IMR-90 (cell line): Measurements from ENCODE around the gene ANO8. TPM values are rescaled to one million over a fixed set of nuclear protein-coding genes. Genes with fewer than 3 reads are reported as not detected.

ENCODE experiments used
- ATAC-seq: fragments of 200-7000 bp; cut with Tn5 transposase; 2 replicates; pipeline ENCODE4 v1.9.1; 2020; ENCODE audit warnings: low read depth, mild to moderate bottlenecking, moderate library complexity
- BruUV-seq: library from RNA; stranded (reverse); fragments of 400-500 nt; replicated peaks from 2 replicates; lab custom pipeline; 2021; lab: Mats Ljungman, UMichigan
- CTCF ChIA-PET: fragments of 300-600 bp; formaldehyde crosslinking; extraction: SDS; loops from one replicate; lab custom pipeline; 2021; ENCODE audit warnings: antibody characterized with exemption; lab: Yijun Ruan, JAX
- POLR2A ChIA-PET: fragments of 300-600 bp; sonication (Branson Sonifier 250); formaldehyde crosslinking; loops from one replicate; lab custom pipeline; 2022; ENCODE audit warnings: antibody characterized with exemption; ENCODE audit not compliant: unreplicated experiment; lab: Charles Lee
- DNase-seq: peaks from one replicate; pipeline ENCODE4 v3.0.0; 2013
- H2AFZ ChIP-seq: replicated peaks from 2 replicates; pipeline ENCODE3; 2013; ENCODE audit warnings: low read length, mild to moderate bottlenecking; ENCODE audit not compliant: poor library complexity
- H2AK5ac ChIP-seq: 2 replicates; pipeline ENCODE4 v1.6.1; 2013; ENCODE audit warnings: low read depth, low read length, inconsistent platforms
- H2AK9ac ChIP-seq: replicated peaks from 2 replicates; pipeline ENCODE3; 2013; ENCODE audit warnings: mild to moderate bottlenecking, low read depth, low read length, moderate library complexity; ENCODE audit not compliant: poor library complexity
- H2BK120ac ChIP-seq: 2 replicates; pipeline ENCODE4 v1.6.1; 2013; ENCODE audit warnings: low read depth, low read length, inconsistent platforms
- H2BK15ac ChIP-seq: 3 replicates; pipeline ENCODE4 v1.6.1; 2013; ENCODE audit warnings: low read depth, low read length, inconsistent platforms
- H2BK20ac ChIP-seq: 2 replicates; pipeline ENCODE4 v1.6.1; 2013; ENCODE audit warnings: low read depth, mild to moderate bottlenecking, inconsistent platforms, low read length, moderate library complexity
- H2BK5ac ChIP-seq: 2 replicates; pipeline ENCODE4 v1.6.1; 2013; ENCODE audit warnings: mild to moderate bottlenecking, low read depth, low read length, inconsistent platforms; ENCODE audit not compliant: poor library complexity, severe bottlenecking
- H3K14ac ChIP-seq: replicated peaks from 2 replicates; pipeline ENCODE4 v1.6.1; 2013; ENCODE audit warnings: low read depth, low read length, inconsistent platforms
- H3K18ac ChIP-seq: 2 replicates; pipeline ENCODE4 v1.6.1; 2013; ENCODE audit warnings: low read depth, low read length, control low read depth
- H3K23ac ChIP-seq: 2 replicates; pipeline ENCODE4 v1.6.1; 2013; ENCODE audit warnings: low read depth, low read length, inconsistent platforms
- H3K27ac ChIP-seq: 2 replicates; pipeline ENCODE4 v1.5.1; 2013; ENCODE audit warnings: mild to moderate bottlenecking, control low read depth, low read length; ENCODE audit not compliant: insufficient read depth
- H3K27me3 ChIP-seq: 2 replicates; pipeline ENCODE4 v1.6.1; 2013; ENCODE audit warnings: low read length; ENCODE audit not compliant: control insufficient read depth, insufficient read depth
- H3K36me3 ChIP-seq: 2 replicates; pipeline ENCODE4 v1.6.1; 2013; ENCODE audit warnings: low read length, mixed read lengths; ENCODE audit not compliant: control insufficient read depth, insufficient read depth
- H3K4ac ChIP-seq: 2 replicates; pipeline ENCODE4 v1.6.1; 2013; ENCODE audit warnings: low read depth, low read length, inconsistent platforms
- H3K4me1 ChIP-seq: 2 replicates; pipeline ENCODE4 v1.6.1; 2013; ENCODE audit warnings: low read length, mixed read lengths; ENCODE audit not compliant: control insufficient read depth, insufficient read depth
- H3K4me2 ChIP-seq: 2 replicates; pipeline ENCODE4 v1.6.1; 2013; ENCODE audit warnings: low read depth, mild to moderate bottlenecking, control low read depth, low read length, moderate library complexity
- H3K4me3 ChIP-seq: 2 replicates; pipeline ENCODE4 v1.5.1; 2013; ENCODE audit warnings: low read depth, mild to moderate bottlenecking, control low read depth, low read length, moderate library complexity; ENCODE audit not compliant: insufficient read depth
- H3K56ac ChIP-seq: 2 replicates; pipeline ENCODE4 v1.6.1; 2013; ENCODE audit warnings: low read length, inconsistent platforms; ENCODE audit not compliant: insufficient read depth; ENCODE audit errors: extremely low read depth
- H3K79me1 ChIP-seq, 2 experiments: 2 replicates each; pipeline ENCODE4 v1.6.1; 2013; ENCODE audit warnings: low read length in 2 of 2, inconsistent platforms in 1 of 2, low read depth in 1 of 2
- H3K9ac ChIP-seq: 2 replicates; pipeline ENCODE4 v1.6.1; 2013; ENCODE audit warnings: low read depth, low read length, control low read depth
- H3K9me1 ChIP-seq: 2 replicates; pipeline ENCODE4 v1.6.1; 2013; ENCODE audit warnings: low read length, inconsistent platforms; ENCODE audit not compliant: insufficient read depth
- H3K9me3 ChIP-seq: 2 replicates; pipeline ENCODE4 v1.6.1; 2013; ENCODE audit warnings: low read length; ENCODE audit not compliant: control insufficient read depth, insufficient read depth
- H4K20me1 ChIP-seq: 2 replicates; pipeline ENCODE4 v1.6.1; 2013; ENCODE audit warnings: low read length, inconsistent platforms; ENCODE audit not compliant: insufficient read depth
- H4K5ac ChIP-seq: 2 replicates; pipeline ENCODE4 v1.6.1; 2013; ENCODE audit warnings: mild to moderate bottlenecking, low read depth, low read length, control low read depth
- H4K8ac ChIP-seq, 2 experiments: 2 replicates each; pipeline ENCODE4 v1.6.1; 2013; ENCODE audit warnings: low read depth in 2 of 2, low read length in 2 of 2, control low read depth in 1 of 2, inconsistent platforms in 1 of 2
- H4K91ac ChIP-seq: 2 replicates; pipeline ENCODE4 v1.6.1; 2013; ENCODE audit warnings: low read depth, low read length, inconsistent platforms; ENCODE audit not compliant: insufficient read depth
- CEBPB ChIP-seq: IDR thresholded peaks from 2 replicates; pipeline ENCODE4 v1.6.1; 2012; ENCODE audit warnings: low read depth, low read length, improper control_type of control experiment
- FOS ChIP-seq: fragments of 150-350 bp; IDR thresholded peaks from 2 replicates; pipeline ENCODE4 v1.6.1; 2016; ENCODE audit warnings: low read depth, low read length
- WGBS, 2 experiments: methylation state at CpG; one replicate each; pipeline versions ENCODE4 v1.1.5 to v1.1.7; 2013; ENCODE audit warnings: missing lambda C conversion rate in 2 of 2; ENCODE audit not compliant: insufficient read length in 1 of 2; ENCODE audit errors: extremely low coverage in 2 of 2; 5-methylcytosine and 5-hydroxymethylcytosine counted together
- dilution Hi-C: fragments of 300-500 bp; cut with HindIII; formaldehyde crosslinking; loops from one replicate; pipeline ENCODE4 v1.14.3; 2018; ENCODE audit warnings: low sequenced_read_pairs; ENCODE audit not compliant: unreplicated experiment
- in situ Hi-C: fragments of 300-500 bp; cut with MboI; formaldehyde crosslinking; loops from 3 replicates; pipeline ENCODE4 v1.14.3; 2019; ENCODE audit warnings: low sequenced_read_pairs, inconsistent platforms, mixed read lengths
- intact Hi-C: fragments of 100-400 bp; cut with micrococcal nuclease; formaldehyde crosslinking; loops from 2 replicates; pipeline ENCODE4 v1.10.0; 2022
- polyA plus RNA-seq, 3 experiments: library from polyadenylated mRNA; depleted of rRNA; stranded (reverse); fragments of >200 nt; gene quantifications; 2 replicates each; pipeline ENCODE4 v1.2.3, GENCODE V29; 2012; ENCODE audit warnings: low replicate concordance in 1 of 3
- total RNA-seq: library from RNA; depleted of rRNA; stranded (reverse); fragments of >200 nt; gene quantifications from 2 replicates; pipeline ENCODE4 v1.2.3, GENCODE V29; 2012
- TF ChIP-seq, protein P1 (sequence below): fragments of 150-350 bp; IDR thresholded peaks from 2 replicates; pipeline ENCODE4 v1.6.1; 2017; ENCODE audit warnings: mild to moderate bottlenecking, antibody characterized with exemption, low read length, low read depth

The ANO8 gene
- total and polyA plus RNA-seq, 2 of the 4 experiments (the other 2 are of a cell fraction): 1.6 to 5.6 TPM

DNA sequence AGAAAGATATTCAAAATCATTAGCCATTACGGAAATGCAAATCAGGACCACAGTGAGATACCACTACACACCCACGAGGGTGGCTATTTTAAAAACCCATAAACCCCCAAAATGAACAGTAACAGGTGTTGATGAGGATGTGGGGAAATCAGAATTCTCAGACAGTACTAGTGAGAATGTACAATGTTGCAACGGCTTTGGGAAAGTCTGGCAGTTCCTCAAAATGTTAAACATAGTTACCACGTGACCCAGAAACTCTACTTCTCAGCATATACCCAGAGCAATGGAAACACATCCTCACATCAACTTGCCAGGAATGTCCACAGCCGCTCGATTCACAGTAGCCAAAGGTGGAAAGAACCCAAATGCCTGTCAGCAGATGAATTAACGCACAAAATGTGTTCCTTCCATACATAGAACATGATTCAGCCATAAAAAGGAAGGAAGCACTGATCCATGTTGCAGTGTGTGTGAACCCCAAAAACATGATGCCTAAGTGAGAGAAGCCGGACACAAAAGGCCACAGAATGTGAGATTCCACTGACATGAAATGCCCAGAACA lies 35.5 kb upstream of the ANO8 start:
- Histone ChIP-seq H3K4ac (no peak overlapping the region), H2AK9ac (no peak overlapping the region), H4K91ac (no peak overlapping the region), H3K23ac (no peak overlapping the region), H3K4me1 (peaks cover 3% of the 10 kb centered on the region; the same call in 1 of the 2 replicates), H2BK15ac (no peak overlapping the region), H3K36me3 (no peaks in the 10 kb centered on the region), H3K9me3 (no peaks in the 10 kb centered on the region), H4K20me1 (no peaks in the 10 kb centered on the region), H2BK20ac (no peak overlapping the region), H4K5ac (no peak overlapping the region), H3K18ac (no peak overlapping the region), H3K56ac (no peak overlapping the region), H3K9ac (no peak overlapping the region), H2AK5ac (no peak overlapping the region), H3K4me2 (no peak overlapping the region), H2AFZ (no peak overlapping the region), H3K4me3 (no peak overlapping the region), H3K27ac (no peak overlapping the region), H2BK120ac (no peak overlapping the region), H3K27me3 (peaks cover 6% of the 10 kb centered on the region; the same call in 1 of the 2 replicates), H3K14ac (no peak overlapping the region), H4K8ac (no peak overlapping the region), H3K79me1 (no peaks in the 10 kb centered on the region), H3K9me1 (peaks cover 3% of the 10 kb centered on the region; the same call in 1 of the 2 replicates), H2BK5ac (no peak overlapping the region)
- POLR2A ChIA-PET: no interaction called here
- no TSS peak for BruUV-seq
- CTCF ChIA-PET: no interaction called here
- dilution Hi-C loops (no loop called here), intact Hi-C loops (no loop called here), in situ Hi-C loops (no loop called here)
- 60% methylated on average over 1 of the region's 8 CpGs; no CpG with 5 or more reads in 1 of the 2 experiments for WGBS, 2 experiments
- TF ChIP-seq FOS (no peak), CEBPB (peak; percentile 65)
- TF ChIP-seq, protein P1, sequence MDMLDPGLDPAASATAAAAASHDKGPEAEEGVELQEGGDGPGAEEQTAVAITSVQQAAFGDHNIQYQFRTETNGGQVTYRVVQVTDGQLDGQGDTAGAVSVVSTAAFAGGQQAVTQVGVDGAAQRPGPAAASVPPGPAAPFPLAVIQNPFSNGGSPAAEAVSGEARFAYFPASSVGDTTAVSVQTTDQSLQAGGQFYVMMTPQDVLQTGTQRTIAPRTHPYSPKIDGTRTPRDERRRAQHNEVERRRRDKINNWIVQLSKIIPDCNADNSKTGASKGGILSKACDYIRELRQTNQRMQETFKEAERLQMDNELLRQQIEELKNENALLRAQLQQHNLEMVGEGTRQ: peak; percentile 83
- peak; percentile 70 for ATAC-seq
- DNase-seq: peak; percentile 58
